HG02588 (cell line): ENCODE measurements around the gene KCNK17.

ENCODE experiments used
- ATAC-seq: cut with Tn5 transposase; IDR thresholded peaks from one replicate; pipeline ENCODE4 v1.9.1; 2021; ENCODE audit warnings: mild to moderate bottlenecking, moderate library complexity; ENCODE audit not compliant: unreplicated experiment

The KCNK17 gene

GRCh38 chr6:39338397-39338796 lies 24.2 kb upstream of the KCNK17 start:
- no peak for ATAC-seq

GRCh38 chr6:39335780-39336545 lies 21.7 kb upstream of the KCNK17 start:
- no peak for ATAC-seq

GRCh38 chr6:39333644-39334438 lies 19.6 kb upstream of the KCNK17 start:
- ATAC-seq: no peak

DNA sequence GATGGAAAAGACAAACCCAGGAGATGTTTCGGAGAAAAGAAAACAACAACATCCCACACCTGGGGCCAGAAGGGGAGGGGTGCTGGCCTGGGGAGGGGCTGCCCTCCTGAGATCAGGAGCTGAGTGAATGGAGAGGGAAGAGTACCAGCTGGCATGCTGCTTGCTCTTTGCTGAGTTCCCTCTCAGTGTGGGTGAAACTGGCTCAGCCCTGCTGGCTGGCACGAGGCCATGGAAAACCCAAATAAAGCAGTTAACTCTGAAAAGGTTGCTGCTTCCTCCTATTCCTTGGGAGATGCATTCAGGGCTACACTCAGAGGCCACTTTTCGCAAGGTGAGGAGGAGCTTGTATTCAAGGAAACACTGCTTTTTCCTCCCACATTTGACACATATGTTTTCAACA lies 16.3 kb upstream of the KCNK17 start:
- no peak for ATAC-seq

GRCh38 chr6:39330057-39330456 lies 15.8 kb upstream of the KCNK17 start:
- peak; percentile 85 for ATAC-seq

DNA sequence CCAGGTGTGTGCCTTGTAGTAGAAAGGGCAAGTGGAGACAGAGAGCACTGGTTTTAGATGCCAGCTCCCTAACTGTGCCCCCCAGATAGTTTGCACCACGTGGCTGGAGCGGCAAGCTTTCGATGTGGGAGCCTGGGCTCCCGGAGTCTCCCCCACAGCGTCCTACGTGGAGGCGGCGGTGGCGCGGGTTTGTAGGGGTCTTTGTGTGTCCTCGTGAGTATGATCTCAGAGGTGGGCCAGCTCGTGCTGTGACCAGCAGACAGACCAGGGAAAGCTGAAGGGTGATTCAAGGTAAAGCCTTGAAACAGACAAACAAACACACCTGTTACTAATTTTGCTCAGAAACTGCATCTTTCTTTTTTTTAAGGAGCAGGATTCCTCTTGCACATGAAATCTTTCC lies 13.8 kb upstream of the KCNK17 start:
- no peak for ATAC-seq

DNA sequence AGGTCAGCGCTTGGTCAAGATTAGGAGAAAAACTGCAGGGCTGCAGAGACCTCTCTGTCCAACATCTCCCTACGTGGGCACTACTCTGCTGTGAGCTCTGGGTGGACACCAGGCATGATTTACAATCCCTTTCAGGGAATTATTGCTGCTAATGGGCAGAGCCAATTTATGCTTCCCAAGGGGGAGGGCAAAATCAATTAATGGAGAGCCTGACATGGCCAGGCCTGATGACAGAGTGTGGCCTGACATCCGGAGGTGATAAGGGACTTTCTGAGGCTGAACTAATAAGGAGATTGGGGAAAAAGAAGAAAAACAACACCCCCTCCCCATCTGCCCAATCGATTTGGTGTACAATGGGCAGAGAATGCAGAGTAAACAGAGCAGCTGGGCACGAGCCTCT lies 13.3 kb upstream of the KCNK17 start:
- no peak for ATAC-seq

GRCh38 chr6:39322306-39322850 lies 8.2 kb upstream of the KCNK17 start, which contains the start of gene KCNK16:
KCNK16 (minus strand) TSS chr6:39322702; CDS start chr6:39322540, 162 bp downstream.
- ATAC-seq: no peak

- no peak for ATAC-seq
These were observed 7.5 kb upstream of the KCNK17 start for GRCh38 chr6:39321761-39322160.

DNA sequence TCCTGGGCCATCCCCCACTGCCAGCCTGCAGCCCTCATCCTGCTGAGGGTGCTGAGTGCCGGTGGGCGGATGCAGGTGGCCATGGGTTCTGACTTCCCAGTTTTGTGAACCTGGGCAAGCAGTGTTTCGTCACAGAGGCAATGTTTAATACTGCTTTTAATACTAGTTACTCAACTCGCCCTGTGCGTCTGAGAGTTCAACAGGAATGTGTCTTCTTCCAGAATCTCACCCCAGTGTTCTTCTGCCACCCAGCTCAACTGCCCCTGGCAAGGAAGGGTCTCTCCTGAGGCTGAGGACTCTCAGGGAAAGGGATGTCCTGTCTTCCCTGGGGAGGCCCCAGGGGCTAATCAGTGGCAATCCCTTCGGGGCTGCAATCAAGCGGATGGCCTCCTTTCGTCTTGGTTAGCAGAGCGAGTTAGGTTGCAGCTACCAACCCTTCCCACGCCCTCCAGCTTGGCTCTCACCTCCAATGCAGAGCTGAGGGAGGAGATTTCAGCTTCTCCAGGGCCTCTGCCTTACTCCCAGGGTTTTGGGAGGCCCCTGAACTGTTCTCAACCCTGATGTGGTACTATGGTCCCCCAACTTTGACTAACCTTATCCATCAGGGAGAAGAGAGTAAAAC lies 6.3 kb upstream of the KCNK17 start:
- ATAC-seq: no peak

DNA sequence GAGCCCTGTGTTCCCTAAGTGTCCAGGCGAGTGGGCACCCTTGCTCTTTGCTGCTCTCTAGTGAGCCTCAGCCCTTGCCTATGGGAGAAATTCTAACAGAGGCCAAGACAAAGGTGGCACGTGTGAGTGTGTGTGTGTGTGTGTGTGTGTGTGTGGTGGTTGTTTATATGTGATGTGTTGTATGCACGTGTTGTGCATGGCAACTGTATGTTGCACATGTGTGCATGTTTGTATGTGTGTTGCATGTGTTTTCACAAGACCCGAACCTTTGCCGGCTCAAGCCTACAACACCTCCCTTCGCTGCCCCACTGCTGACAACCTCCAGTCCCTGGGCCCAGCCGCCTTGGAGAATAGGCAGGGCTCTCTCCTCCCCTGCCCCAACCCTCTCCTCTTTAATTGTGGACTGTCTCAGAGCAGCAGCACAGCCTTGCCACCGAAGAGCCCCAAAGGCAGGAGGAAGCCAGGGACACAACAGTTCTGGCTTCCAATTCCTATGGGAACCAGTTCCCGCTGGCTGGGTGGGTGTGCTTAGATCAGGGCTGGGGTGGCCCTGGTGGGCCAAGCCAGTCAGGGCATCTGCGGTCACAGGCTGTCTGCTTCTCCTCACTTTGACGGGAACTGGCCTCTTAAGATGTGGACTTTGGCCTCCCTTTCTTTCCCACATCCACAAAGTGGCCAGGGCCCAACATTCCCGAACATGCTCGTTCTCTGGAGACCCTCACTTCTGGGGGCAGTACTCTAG lies 5.6 kb upstream of the KCNK17 start:
- ATAC-seq: no peak

- no peak for ATAC-seq
These were observed 3.0 kb upstream of the KCNK17 start for GRCh38 chr6:39317256-39317655.

DNA sequence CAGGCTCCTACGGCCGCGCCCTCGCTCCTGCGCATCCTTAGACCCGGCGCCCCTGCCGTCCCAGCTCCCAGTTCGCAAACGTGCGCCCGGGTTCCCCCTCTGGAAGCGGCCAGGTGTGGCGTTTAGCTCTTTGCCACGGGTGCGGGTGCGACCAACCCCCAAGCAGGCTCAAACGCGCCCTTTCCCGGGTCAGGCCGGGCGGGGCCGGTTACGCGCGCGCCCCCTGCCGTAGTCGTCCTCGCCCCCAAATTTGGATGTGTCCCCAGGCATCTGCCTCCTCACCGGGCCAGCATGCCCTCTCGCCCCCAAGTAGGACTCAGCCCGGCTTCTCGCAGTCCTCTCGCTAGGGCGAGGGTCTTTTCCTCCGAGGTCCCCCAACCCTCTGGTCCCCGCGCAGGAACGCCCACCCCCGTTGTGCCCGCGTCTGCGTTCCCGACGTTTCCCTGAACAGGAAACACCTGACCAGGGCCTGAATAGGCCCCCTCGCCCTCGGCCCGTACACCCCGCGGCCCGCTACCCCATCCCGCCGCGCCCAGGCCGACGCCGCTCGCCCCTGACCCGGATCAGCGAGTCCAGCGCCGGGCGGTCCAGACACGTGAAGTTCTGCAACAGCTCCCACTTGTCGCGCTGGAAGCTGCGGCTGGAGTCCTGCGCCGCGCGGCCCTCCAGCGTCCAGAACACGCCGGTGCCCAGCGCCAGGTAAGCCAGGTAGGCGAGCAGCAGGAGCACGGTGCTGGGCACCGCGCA lies 520 bp downstream of the KCNK17 start:
- no peak for ATAC-seq

GRCh38 chr6:39312912-39313525 lies 1.2 kb downstream of the KCNK17 start:
- no peak for ATAC-seq

- ATAC-seq: no peak
These were observed 3.7 kb downstream of the KCNK17 start for GRCh38 chr6:39310542-39310941.

GRCh38 chr6:39309942-39310531 lies 4.2 kb downstream of the KCNK17 start:
- ATAC-seq: no peak

GRCh38 chr6:39307462-39307861 lies 6.8 kb downstream of the KCNK17 start:
- ATAC-seq: no peak

GRCh38 chr6:39304951-39305350 lies 9.3 kb downstream of the KCNK17 start:
- no peak for ATAC-seq

GRCh38 chr6:39303425-39304153 lies 10.6 kb downstream of the KCNK17 start:
- no peak for ATAC-seq
